Measurements from ENCODE around the gene HJURP. TPM values are rescaled to one million over a fixed set of nuclear protein-coding genes. Genes with fewer than 3 reads are reported as not detected.

Gene HJURP
- polyA plus RNA-seq, 1 donor (not counting 4 experiments of a cell fraction or from before 2014, with no cell fraction given), result 20.2 TPM

- Histone ChIP-seq H3K79me2 (ENCODE audit: control insufficient read depth, insufficient read depth, low read length) (no peaks in the 10 kb centered on the region), H3K9ac (ENCODE audit: control insufficient read depth, extremely low read depth, insufficient read depth, low read length) (no peak overlapping the region), H4K20me1 (ENCODE audit: control insufficient read depth, extremely low read depth, insufficient read depth, low read length) (no peaks in the 10 kb centered on the region), H3K4me1 (ENCODE audit: control insufficient read depth, extremely low read depth, insufficient read depth, low read length) (no peaks in the 10 kb centered on the region), H3K27ac (ENCODE audit: control insufficient read depth, insufficient read depth, low read length) (no peak overlapping the region), H3K4me3 (ENCODE audit: control insufficient read depth in 2 of 3, extremely low read depth in 1 of 3, insufficient read depth in 2 of 3, low read depth in 1 of 3, low read length in 3 of 3) (no peak overlapping the region), H3K36me3 (ENCODE audit: control insufficient read depth in 2 of 2, extremely low read depth in 1 of 2, insufficient read depth in 2 of 2, low read length in 2 of 2) (no peaks in the 10 kb centered on the region), H3K9me1 (ENCODE audit: control insufficient read depth, extremely low read depth, insufficient read depth, low read length) (no peaks in the 10 kb centered on the region), H3K9me3 (ENCODE audit: control insufficient read depth, low read depth, low read length) (no peaks in the 10 kb centered on the region), H3K4me2 (ENCODE audit: control insufficient read depth, extremely low read depth, insufficient read depth, low read depth, low read length) (no peak overlapping the region), H2AFZ (ENCODE audit: control insufficient read depth, low read length) (no peak overlapping the region), H3K27me3 (ENCODE audit: control insufficient read depth, extremely low read depth, insufficient read depth, low read length) (peaks cover 8% of the 10 kb centered on the region)
- no peak for TF ChIP-seq EZH2 (IDR thresholded peaks at IDR 0.05; ENCODE audit: low read length)
- TF ChIP-seq CTCF (optimal IDR thresholded peaks at IDR 0.05 in 1 of 3, IDR thresholded peaks at IDR 0.05 in 1 of 3, conservative IDR thresholded peaks at IDR 0.05 in 1 of 3; ENCODE audit: extremely low read depth in 1 of 3, insufficient read depth in 2 of 3, low read length in 3 of 3), result no peak
- dilution Hi-C loops (cut with MboI; ENCODE audit: extremely low pct_ligation_motif_present, low sequenced_read_pairs), result no loop called here
- DNase-seq (ENCODE audit: low read depth, low spot score), result no peak
- peak; percentile 23 for FAIRE-seq
Measured at GRCh38 chr2:233814056-233814835, 40.1 kb downstream of the HJURP start.

GRCh38 chr2:233813236-233814055 is 40.9 kb downstream of the HJURP start:
- no peaks in the 10 kb centered on the region for H3K79me2 ChIP-seq (ENCODE audit: control insufficient read depth, insufficient read depth, low read length)
- no peak overlapping the region for H3K9ac ChIP-seq (ENCODE audit: control insufficient read depth, extremely low read depth, insufficient read depth, low read length)
- no peak for DNase-seq (ENCODE audit: low read depth, low spot score)
- H2AFZ ChIP-seq (ENCODE audit: control insufficient read depth, low read length), result no peak overlapping the region
- no peaks in the 10 kb centered on the region for H3K36me3 ChIP-seq (ENCODE audit: control insufficient read depth in 2 of 2, extremely low read depth in 1 of 2, insufficient read depth in 2 of 2, low read length in 2 of 2)
- TF ChIP-seq CTCF (optimal IDR thresholded peaks at IDR 0.05 in 1 of 3, IDR thresholded peaks at IDR 0.05 in 1 of 3, conservative IDR thresholded peaks at IDR 0.05 in 1 of 3; ENCODE audit: extremely low read depth in 1 of 3, insufficient read depth in 2 of 3, low read length in 3 of 3), result no peak
- no peak for TF ChIP-seq EZH2 (IDR thresholded peaks at IDR 0.05; ENCODE audit: low read length)
- FAIRE-seq, result no peak
- no peak overlapping the region for H3K27ac ChIP-seq (ENCODE audit: control insufficient read depth, insufficient read depth, low read length)
- H3K9me3 ChIP-seq (ENCODE audit: control insufficient read depth, low read depth, low read length), result no peaks in the 10 kb centered on the region
- H3K4me1 ChIP-seq (ENCODE audit: control insufficient read depth, extremely low read depth, insufficient read depth, low read length), result no peaks in the 10 kb centered on the region
- H4K20me1 ChIP-seq (ENCODE audit: control insufficient read depth, extremely low read depth, insufficient read depth, low read length), result no peaks in the 10 kb centered on the region
- dilution Hi-C loops (cut with MboI; ENCODE audit: extremely low pct_ligation_motif_present, low sequenced_read_pairs), result no loop called here
- no peak overlapping the region for H3K4me2 ChIP-seq (ENCODE audit: control insufficient read depth, extremely low read depth, insufficient read depth, low read depth, low read length)
- H3K4me3 ChIP-seq (ENCODE audit: control insufficient read depth in 2 of 3, extremely low read depth in 1 of 3, insufficient read depth in 2 of 3, low read depth in 1 of 3, low read length in 3 of 3), result no peak overlapping the region
- no peaks in the 10 kb centered on the region for H3K9me1 ChIP-seq (ENCODE audit: control insufficient read depth, extremely low read depth, insufficient read depth, low read length)
- H3K27me3 ChIP-seq (ENCODE audit: control insufficient read depth, extremely low read depth, insufficient read depth, low read length), result peaks cover 8% of the 10 kb centered on the region

All from keratinocyte (primary cell).